NCI-H2227 treated with DMSO at 0.1 percent for 48 hours (cell line): Measurements from ENCODE around the gene HOXB6.

Experiments used
- DNase-seq: peaks from one replicate; lab custom pipeline; 2025; lab: John Stamatoyannopoulos, UW

HOXB6 gene

DNA sequence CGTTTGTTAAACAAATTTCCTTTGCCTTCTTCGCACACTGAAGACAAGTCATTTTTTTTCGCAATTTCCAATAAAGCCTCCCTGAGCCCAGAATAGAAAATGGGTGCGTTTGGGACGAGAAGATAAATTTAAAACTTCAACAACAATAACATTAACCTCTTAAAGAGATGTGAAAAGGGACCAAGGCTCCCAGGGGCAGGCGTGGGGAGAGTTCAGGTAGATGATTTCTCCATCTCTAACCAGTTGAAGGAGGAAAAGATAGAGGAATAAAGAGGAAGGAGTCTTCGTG lies 25.4 kb downstream of the HOXB6 start:
- peak; percentile 46 for DNase-seq

DNA sequence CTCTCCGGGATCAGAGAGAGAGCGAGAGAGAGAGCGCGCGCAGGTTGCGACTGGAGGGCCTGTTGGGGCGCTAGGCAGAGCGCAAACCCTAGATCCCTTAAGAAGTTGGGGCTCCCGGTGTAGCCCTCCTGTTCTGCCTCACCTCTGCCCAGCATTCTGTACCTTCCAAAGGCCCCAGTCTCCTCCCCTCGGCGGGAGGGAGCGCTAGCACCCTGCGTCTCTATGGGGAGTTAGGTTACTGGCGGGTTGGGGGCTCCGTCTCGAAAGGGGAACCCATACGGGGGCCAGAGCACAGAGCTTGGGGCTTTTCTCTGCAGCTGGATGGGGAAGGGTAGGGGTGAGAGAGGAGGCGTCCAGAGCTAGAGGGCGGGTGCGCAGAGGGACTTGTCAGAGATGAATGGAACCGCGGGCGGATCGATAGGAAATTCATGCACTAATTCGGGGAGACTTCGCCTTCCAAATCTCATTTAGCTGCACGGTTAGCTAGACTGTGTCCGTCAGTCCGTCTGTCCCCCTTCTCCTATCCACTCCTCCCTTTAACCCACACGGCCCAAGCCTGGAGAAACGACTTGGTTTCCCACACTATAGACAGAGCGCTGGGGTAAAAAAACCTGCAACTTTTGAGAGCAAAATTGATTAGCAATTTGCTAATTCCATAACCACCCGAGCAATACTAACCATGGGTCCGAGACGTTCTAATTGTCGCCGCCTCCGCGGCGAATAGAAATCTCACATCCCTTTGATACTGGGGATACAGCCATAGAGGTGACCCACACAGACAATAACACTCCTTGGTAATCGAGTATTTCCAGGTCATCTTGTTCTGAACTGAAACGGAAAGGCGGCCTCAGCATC lies 25.9 kb downstream of the HOXB6 start:
- no peak for DNase-seq

DNA sequence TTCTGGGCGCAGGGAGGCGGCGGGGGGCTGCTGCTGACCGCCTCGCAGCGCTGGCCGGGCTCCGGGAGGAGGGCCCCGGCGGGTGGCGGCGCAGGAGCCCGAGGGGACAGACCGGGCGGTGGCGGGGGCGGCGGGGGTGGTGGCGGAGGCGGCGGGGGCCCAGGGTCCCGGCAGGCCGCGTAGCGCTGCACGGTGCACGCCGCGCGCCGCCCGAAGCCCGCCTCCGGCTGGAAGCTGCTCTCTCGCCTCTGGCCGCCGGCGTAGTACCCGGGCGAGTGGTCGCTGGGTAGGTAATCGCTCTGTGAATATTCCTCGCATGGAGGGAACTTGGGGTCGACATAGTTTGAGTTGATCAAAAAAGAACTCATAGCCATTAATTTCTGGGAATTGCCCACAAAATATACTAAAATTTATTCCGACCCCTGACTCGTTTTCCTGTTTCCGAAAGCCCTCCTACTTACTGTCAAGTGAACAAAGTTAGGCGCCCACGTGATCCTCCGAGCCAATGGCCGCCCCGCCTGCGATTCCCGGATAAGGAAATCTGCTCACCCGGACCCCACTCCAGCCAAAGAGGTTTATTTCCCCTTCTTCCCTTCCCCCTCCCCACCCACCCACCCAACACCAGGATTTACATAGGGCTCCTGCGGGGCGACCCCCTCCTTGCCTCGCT lies 26.7 kb downstream of the HOXB6 start, which contains the start of gene HOXB4:
Gene HOXB4 (minus strand): TSS at position 405 of the 670 bp plus-strand sequence. CDS start 31 bp downstream, at position 374.
- peak; percentile 65 for DNase-seq

DNA sequence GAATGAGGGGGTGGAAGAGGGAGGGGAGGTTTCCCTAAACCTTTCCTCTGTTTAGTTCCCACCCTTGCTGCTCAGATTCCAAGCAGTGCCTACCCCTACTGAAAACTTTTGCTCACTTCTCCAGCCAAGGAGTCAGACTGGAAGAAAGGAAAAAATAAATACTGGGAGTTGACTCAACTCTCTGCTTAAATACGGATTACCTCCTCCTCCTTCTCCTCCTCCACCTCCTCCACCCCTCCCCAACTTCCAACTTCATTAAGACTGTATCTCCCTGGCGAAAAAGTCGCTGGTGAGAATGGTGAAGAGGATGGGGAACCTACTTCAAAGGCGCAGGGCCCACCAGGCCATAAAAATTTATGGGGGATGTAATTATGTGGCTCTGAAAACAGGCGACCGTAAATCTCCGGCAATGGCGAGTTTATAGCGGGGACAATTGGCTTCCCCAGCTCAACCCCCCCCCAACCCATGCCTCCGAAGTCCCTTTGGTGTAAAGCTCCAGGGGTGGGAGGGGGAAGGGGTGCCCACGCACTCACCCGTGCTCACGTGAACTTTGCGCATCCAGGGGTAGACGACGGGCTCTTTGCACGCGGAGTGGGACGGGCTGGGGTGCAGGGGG lies 27.3 kb downstream of the HOXB6 start:
- no peak for DNase-seq

DNA sequence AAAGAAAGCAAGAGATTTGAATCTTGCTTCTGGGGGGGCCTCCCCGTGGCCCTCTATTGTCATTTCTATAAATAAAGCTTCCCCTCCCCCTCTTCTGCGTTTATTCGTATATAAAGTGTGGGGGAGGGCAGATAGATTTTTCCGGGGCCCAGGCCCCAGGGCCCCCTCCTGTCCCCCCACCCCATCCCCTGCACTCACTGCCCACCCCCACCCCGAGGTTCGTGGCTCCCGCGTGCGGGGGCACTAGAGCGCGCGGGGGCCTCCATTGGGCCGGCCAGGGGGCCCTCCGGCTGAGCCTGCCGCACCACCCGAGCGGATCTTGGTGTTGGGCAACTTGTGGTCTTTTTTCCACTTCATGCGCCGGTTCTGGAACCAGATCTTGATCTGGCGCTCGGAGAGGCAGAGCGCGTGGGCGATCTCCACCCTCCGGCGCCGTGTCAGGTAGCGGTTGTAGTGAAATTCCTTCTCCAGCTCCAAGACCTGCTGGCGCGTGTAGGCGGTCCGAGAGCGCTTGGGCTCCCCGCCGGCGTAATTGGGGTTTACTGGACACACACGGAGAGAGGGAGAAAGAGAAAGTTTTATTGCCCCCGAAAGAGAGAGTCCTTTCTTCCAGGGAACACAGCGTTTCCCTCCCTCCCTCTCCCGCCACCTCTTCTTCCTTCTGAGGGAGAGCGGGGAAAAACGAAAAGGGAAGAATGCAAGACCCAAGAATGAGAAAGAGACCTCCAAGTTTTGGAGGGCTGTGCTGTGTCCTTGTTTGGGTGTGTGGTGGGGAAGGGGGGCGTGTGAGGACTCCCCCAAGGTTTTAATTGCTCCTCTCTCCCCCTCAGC lies 28.1 kb downstream of the HOXB6 start:
- DNase-seq = no peak

DNA sequence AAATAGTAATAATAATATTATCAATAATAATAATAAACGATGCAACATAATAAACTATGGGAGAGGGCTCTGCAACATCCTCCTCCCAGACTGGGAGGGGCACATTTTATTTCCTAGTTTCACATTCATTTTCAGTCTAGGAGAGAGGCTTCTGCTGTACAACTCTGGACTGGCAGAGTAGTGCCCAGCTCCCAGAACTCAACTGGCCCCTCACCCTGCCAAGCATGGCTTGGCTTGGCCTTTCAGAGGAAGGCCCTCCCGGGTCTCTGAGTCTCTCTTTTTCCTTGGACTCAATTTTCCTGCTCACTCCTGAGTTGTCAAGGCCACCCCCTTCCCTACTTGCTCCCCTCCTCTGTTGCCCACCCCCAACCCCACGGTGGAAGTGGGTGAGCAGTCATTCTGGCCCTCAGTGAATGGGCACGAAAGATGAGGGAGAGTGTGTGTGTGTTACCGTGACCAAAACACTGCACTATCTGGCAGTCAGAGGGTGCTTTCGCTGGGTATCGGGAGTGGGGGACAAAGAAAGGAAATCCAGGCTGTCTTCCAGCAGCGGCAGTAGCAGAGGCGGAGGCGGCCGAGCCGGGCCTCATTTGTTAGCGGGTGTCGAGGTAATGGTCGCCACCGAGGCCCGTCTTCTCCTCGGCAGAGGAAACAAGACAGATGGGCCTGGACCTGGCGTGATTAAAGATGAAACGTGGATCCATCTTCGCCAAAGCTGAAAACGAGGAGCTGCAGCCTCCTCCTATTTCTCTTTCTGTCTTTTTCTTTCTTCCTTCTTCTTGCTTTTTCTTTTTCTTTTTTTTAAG lies 28.9 kb downstream of the HOXB6 start:
- DNase-seq = no peak

DNA sequence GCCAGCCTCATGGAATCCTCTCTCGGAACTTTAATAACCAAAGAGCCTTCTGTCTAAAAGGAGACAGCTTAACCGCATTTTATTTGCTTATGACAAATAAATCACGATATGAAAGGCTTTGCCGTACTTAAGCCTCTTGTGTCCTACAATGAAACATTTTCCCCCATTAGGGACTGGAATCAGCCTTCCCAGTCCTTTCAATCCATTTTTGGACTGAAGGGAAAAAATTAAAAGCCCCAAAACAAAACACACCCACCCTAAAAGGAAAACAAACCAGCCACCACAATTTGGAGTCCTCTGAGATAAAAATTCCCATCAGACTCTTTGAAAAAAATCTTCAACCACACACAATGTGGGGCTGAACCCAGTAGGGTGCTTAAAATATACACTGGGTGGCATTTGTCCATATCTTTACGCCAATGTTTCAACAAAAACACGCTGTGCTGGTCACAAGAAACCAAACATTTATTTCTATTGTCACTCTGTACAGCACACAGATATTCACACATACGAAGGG lies 29.7 kb downstream of the HOXB6 start:
- DNase-seq = no peak

DNA sequence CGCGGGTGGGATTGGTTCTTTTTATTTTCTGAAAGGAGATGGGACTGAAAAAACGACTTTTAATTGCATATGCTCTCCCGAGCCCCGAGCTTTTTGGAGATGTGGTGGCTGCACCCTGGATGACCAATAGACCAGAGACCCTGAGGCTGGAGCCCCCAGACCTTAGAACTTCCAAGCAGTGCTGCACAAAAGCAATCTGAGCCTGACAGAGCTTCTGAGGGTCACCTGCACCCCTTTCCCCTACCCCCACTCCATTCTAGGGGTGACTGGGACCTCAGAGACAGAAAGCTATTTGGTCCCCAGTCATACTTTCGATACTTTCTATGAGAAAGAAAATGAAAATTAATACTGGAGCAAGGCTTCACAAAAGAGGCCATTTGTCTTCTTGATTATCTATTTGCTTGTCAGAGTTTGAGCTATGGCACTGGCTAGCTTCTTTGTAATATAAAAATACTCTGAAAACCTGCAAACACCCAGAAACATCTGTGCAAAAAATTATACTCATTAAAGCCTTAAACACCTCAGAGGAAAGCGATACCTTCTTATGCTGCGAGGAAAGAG lies 30.2 kb downstream of the HOXB6 start:
- DNase-seq = no peak

DNA sequence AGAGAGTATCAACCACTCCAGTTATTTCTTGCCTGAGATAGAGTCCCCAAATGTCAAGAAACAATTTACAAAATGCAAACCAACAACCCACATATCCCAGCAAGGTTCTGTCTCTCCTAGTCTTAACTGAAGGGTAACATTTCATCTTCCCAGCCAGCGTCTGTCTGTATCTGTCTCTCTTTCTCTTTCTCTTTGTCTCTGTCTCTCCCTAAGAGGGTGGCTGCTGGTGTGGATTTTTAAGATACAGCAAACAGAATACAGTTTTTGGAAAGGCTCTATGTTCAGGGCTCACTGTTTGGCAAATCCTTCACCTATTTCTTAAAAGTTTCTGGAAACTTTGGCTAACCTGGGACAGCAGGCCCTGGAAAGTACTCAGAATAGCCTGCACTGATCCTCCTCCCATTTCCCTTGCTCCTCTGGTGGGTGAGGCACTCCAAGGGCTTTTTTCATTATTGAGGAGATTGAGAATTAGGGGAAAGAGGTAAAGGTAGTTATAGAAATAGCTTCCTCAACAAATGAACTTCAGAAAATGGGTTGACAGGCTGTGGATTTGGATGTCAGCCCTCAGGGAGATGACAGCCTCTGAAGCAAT lies 32.9 kb downstream of the HOXB6 start:
- DNase-seq = no peak

DNA sequence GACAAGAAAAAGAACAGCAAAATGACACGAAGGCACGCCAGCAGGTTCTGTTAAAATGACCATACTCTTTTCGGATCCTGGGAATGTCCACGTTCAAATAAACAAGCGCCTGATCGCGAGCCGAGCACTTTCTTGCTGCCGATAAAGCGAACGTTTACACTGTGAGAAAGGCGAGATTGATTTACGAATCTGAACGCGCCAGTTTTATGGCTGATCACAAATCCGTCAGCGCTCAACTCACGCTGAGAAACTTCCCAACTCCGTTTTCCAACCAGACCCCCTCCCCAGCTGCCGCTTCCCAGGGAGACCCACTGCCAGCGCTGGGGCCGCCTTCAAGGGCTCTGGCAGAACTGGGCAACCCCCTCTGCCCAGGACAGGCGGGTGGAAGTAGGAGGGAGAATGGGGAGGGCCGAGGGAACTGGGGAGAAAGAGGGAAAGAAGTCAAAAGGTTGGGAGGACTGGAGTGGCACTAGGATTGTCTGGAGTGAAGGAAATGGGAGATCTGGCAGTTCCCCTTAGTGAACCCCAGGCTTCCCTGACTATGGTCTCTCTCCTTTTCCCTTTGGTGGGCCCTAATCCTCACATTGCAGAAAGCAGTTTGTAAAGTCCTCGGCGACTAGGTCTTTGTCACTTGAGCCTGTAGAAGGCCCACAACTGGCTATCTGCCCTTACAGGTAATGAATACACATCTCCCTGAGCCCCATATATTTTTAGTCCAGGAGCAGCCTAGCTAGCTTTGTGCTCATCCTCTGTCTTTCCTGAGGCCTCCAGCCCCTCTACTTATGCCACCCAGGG lies 33.6 kb downstream of the HOXB6 start:
- DNase-seq = no peak

DNA sequence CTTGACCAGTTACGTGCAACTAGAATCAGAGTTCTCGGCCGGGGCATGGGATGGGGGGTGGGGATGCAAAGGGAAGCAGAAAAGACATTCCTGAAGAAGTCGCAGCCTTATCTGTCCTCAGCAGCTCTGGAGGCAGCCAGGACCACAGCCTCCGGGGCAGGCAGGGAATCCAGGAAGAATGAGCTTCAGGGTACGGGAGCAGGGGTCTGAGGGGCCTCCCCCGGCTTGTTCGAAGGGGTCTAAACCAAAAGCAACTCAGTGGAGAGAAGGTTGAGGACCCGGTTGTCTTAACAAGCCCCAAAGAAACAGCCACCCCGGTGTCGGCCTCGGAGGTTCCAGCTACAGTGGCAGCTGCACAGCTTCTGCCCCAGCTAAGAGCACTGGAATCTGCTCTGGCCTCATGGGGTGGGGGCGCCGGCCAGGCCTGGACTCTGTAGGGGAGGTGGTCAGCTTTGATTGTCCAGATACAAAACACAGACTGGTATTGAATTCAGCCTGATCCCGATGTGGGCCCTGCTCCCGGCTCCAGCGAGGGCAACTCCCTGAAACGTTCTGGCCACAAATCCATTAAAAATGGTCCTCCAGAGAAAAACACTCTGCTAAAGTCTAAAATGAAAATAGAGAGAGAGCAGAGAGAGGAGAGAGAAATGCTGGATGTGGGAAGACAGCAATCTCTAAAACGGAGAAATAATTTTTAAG lies 34.3 kb downstream of the HOXB6 start:
- no peak for DNase-seq

DNA sequence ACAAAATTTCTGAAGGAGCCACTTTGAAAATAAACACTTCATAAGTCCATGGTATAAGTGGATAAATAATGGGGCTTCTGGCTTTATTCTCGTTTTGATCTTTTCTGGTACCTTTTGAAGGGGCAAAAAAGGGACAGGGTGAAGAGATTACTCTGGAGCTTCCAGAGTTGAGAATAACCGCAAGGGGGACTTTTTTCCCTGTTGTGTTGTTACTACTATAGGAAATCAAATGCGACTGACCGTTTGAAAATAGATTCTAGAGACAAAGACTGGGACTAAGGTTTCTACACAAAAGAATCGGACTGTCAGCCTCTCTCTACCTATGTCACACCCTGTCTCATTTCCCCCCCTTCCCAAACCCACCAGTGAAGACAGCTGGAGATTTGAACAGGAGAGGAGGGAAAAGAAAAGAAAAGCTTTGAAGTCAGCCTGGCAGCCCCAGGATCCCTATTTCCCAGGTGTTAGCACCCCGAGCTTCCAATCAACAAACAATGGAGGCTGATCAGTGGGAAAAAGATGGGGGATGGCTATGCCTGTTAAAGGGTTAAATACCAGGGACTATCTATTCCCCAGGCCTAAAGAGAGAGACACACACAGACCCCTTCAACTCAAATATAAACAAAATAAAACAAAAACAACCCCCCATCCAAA lies 35.0 kb downstream of the HOXB6 start:
- DNase-seq = no peak

DNA sequence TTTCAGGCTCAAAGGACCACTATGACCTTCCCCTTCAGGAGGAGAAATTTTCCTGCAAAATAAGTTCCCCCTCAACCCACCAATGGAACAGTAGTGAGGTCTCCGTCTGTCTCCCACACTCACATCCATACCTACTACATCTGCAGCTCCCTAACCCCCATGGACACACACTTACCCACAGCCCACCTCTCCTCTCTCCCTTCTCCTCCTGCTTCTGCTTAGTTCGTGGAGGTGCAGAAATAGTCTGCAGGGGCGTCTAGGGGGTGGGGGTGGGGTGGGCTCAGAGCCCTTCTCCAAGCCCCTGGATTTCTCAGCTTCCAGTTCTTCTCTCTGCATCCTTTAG lies 35.6 kb downstream of the HOXB6 start:
- no peak for DNase-seq

DNA sequence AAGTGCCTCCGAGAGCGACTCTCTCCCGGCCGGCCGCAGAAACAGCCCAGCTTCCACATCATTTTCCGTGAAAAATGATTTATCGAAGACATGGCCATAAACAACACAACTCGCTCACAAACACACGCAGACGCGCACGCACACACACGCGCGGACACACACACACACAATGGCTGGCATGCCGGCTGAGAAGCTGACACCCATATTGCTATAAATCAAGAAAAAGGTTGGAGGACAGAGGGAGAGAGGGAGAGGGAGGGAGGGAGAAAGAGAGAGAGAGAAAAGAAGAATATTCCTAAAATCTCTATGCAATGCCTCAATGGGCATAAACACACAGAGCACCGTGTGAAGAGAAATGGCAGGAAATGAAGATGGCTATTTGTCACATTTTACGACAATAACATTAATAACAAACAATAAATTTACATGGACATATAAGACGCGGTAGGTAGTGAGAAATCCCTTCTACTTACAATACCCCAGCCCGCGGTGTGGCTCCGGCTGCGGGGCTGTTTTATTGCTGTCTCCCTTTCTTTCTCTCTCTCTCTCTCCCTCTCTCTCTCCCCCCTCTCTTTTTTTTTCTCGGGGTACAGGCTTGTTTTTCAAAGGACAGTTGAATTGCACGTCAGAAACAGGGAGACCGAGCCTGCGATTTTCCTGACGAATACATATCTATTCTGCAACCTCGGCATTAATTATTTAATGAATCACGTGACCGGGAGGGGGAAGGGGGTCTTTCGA lies 36.1 kb downstream of the HOXB6 start:
- no peak for DNase-seq

DNA sequence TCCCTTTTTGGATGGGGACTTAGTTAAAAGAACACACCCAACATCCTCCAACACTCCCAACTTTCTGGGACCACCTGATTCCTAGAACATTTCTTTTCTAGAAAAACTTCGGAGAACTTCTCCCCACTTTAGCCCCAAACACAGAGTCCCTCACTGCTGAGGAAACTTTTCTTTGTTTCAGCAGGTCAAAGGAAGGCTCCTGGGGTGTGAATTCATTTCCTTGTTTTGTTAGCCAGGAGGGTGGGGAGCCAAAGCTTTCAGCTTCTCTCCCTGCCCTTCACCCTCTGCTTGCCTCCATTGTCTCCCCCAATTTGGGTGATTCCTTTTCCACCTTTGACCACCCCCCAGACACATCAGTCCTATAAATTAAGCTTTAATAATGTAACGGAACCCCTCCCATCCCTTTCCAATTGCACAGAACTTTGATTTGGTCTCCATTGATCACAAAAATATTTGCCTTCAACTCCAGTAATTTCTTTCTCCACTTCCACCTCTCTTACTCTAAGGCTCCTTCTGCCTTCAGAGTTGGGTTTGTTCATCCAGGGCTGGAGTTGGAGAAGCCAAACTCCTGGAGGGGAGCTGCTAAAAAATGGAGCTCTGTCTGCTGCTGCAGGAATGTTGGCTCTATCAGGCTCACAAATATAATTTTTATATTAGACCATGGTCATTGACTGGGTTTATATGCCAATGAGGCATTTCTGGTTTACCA lies 37.0 kb downstream of the HOXB6 start:
- no peak for DNase-seq

DNA sequence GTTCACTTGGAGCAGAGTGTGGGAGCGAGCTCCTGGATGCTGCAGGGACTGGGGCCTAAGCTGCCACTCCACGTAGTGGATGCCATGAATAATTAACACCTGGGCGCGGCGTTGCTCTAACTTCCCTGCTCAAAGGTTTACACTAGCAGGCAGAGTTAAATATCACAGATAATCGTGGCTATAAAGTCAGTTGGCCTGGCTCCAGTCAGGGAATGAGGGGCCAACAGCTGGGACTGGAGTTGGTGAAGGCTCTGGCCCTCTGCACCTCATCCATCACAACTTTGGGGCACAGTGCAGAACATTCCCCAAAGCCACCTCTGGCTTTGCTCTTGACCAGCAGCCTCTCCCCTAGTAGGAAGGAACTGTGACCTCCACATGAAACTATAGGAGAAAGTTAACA lies 37.6 kb downstream of the HOXB6 start:
- no peak for DNase-seq

DNA sequence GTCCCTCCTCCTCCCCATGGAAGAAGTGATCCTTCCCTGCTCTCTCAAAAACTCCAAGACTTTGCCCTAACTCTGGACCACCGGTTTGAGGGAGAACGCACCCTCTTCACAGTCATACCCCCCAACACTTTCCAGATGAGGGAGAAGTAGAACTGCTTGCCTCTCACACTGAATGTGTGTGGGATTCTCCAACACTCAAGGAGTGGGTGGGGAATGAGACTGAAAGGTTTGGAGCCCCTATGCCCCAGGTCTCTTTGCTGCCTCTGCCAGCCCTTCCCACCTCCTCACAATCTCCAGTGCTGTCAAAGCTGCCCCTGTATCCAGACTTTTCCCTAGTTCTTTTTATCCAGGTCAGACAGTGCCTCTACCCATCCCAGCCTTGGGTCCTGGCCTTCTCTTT lies 38.1 kb downstream of the HOXB6 start:
- no peak for DNase-seq
